TTC549 (cell line): ENCODE measurements around the gene LSM14B.

Experiments
- FAIRE-seq: peaks from 2 replicates; lab custom pipeline; 2012; peaks lifted over from hg19 to GRCh38; lab: Jason Lieb, UNC

Gene LSM14B

DNA sequence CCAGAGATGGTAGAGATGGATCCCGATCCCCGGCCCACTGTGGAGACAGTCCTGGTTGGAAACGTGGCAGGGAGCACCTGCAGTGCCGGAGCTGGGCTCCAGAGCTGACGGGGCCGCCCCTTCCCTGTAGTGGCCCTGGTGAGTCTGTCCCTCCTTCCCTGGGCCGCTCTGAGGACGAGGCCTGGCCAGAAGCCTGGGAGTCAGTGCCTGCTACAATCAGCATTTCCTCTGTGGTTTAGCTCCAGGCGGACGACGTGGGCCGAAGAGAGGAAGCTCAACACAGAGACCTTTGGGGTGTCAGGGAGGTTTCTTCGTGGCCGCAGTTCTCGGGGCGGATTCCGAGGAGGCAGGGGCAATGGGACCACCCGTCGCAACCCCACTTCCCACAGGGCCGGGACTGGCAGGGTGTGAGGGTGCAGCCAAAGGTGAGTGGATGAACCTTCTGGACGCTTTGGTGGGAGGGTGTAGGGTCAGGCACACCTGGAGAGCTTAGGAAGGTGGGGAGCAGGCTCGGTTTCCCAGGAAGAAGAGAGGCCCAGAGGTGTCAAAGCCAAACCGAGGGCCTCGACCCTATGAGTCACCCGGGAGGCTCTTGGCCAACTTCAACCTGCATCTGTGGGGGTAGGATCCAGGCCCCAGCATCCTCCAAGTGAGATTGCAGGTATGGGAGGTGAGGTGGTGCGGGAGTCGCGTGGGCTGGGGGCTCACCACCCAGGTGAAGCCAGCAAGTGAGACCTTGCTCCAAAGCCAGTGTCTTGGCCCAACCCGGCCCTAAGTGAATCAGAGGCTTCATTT lies 11.0 kb downstream of the LSM14B start:
- FAIRE-seq: no peak

DNA sequence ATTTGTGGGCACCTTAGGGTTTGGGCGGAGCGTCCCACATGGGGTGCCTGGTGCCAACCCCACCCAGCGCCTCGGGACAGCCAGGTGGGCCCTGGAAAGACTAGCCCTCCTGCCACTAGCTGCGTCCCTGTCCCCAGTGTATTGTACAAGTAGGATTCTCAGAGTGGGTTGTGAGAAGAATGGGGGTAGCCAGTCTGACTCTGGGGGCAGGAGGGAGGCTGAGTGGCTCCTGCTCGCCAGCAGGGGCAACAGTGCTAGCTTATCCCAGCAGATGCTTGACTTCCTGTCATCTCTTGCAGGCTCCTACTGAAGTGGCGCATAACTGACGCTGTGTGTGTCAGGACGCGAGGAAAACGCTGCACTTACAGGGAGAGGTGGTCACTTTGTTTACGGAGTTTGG lies 11.6 kb downstream of the LSM14B start:
- no peak for FAIRE-seq

DNA sequence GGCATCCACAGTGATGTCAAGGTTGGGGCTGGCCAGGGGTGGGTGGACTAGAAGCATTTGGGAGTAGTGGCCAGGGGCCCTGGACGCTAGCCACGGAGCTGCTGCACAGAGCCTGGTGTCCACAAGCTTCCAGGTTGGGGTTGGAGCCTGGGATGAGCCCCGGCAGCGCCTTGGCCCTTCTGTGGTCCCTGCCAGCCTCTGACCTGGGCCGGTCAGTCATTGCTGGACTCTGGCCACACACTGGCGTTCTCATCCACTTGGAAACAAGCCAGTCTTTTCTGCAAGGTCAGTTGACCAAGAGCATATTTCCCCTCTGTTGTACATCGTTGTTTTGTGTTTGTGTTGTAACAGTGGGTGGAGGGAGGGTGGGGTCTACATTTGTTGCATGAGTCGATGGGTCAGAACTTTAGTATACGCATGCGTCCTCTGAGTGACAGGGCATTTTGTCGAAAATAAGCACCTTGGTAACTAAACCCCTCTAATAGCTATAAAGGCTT lies 12.5 kb downstream of the LSM14B start:
- FAIRE-seq: no peak

DNA sequence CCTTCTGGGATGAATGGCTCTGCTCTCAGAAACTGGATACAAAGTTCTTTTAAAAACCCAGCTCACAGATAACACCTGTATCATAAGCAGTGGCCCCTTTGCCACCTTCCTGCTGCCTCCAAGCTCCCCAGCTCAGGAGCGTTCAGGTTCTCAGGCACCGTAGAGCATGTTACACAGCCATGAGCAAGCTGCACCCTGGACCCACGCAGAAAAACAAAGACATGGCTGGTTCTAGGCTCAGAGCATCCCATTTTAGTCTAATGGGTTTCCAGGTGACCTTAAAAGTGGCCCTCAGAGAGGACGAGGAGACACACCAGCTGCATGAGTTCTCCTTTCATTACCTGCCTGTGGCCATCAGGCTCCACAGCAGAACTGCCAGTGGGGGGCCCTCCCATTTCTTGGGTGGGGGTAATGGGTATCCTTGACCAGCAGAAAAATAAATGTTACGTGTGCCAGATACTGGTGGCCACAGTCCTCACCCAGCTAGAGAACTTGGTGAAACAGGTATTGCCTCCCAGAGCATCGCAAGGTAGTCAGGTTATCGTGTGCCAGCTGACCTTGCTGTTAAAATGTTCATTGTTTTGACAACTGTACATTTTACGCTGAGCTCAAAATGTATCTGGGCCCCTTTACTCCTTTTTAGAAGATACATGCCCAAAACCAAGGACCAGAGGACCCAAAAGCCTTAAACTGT lies 13.4 kb downstream of the LSM14B start:
- no peak for FAIRE-seq

- no peak for FAIRE-seq
These were observed 14.2 kb downstream of the LSM14B start for GRCh38 chr20:62136283-62137091.

DNA sequence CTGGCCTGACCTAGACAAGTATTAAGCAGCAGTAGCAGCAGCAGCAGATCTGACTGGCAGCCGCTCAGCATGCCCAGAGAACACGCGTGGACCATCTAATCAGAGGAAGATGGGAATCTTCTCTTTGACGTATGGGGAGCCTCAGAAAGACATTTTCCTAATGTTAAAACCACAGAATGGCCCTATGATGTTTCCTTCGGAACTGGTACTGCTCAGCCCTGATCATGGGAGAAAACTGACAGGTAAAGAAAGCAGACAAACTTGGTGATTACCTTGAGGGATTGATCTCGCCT lies 14.8 kb downstream of the LSM14B start:
- FAIRE-seq: no peak

- no peak for FAIRE-seq
These were observed 15.4 kb downstream of the LSM14B start for GRCh38 chr20:62137478-62138203.

DNA sequence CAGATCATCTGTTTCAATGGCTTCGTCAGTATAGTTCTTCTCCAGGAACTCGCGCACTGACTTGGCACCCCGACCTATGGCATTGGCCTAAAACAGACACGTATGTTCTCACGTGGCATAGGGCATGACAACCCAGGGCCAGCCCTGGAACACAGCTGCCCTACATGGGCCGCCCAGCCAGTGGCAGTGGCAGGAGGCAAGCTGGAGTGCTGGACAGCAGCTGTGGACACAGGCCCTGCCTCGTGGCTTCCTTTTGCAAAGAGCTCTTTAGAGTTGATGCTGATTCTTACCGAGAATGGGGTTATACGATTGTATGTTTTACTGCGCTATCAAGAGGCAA lies 15.9 kb downstream of the LSM14B start:
- FAIRE-seq: no peak

DNA sequence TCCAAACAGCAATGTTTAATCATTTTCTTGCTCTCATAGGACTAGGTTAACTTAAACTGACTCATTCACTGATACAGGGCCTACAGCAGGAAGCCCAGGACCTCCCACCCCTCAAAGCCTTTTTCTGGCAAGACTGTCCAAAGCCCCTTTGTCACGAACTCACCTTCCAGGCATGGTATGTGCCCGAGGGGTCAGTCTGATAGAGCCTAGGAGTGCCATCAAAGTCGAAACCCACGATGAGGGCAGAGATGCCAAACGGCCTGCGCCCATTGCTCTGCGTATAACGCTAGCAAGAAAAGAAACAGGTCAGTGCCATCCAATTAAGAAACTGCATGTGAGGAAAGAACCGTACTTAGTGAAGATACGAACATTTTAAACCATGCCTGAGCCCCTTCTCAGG lies 16.6 kb downstream of the LSM14B start:
- no peak for FAIRE-seq

GRCh38 chr20:62139636-62140035 lies 17.4 kb downstream of the LSM14B start:
- FAIRE-seq: no peak

DNA sequence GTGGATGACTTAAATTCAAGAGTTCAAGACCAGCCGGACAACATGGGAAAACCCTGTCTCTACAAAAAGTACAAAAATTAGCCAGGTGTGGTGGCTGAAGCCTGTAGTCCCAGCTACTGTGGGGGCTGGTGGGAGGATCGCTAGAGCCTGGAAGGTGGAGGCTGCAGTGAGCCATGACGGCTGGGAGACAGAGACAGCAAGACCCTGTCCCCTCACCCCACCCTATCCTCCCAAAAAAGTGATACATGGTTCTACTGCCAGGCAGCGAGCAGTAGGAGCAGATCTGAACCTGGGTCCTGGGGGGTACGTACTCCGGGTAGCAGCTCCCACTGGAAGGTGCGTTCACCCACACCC lies 18.7 kb downstream of the LSM14B start:
- FAIRE-seq: no peak

- FAIRE-seq: no peak
These were observed 19.3 kb downstream of the LSM14B start for GRCh38 chr20:62141397-62142251.

- FAIRE-seq: no peak
These were observed 20.2 kb downstream of the LSM14B start for GRCh38 chr20:62142252-62143080.

GRCh38 chr20:62143081-62143956 lies 21.0 kb downstream of the LSM14B start, which contains the start of the genes PSMA7 and SS18L1:
PSMA7 (minus strand) TSS chr20:62143394; CDS start chr20:62143303, 91 bp downstream.
SS18L1 (plus strand) TSS chr20:62143769; CDS start chr20:62143821, 52 bp downstream.
- FAIRE-seq: no peak

DNA sequence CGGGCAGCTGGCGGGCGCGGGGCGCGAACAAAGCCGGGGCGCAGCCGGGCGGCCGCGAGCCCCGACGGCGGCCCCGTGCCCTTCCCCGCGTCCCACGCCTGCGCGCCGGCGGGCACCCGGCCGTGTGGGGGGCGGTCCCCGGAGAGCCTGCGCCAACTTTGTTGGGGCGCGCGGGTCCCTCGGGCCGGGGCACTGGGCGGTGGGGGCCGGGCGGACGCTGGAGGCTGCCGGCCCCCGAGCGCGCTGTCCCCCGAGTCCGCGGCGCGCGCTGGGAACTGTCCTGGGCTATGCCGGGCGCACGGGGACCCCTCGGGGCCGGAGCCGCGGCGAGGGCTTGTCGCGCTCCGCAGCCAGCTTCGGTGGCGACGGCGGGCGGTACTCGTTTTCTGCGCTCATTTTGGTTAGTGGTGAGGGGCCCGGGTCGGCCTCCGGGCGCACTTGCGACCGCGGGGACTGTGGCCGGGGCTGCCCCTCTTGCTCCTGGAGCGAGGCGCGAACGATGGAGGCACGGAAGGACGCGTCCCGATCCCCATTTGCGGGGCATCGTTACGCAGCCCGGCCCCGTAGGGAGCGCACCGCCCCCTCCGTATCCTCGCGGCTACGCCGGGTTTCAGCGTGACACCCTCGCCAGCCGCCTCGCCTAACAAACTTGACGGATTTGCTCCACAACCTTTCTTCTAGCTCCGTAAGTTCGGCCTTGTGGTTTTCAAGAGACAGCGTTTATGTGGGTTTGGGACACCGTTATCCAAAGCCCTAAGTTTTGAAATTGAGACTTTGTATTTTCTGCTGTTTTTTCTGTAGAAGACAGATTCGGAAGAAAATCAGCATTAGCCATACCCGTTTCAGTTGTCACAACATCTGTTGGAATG lies 21.9 kb downstream of the LSM14B start:
- no peak for FAIRE-seq

DNA sequence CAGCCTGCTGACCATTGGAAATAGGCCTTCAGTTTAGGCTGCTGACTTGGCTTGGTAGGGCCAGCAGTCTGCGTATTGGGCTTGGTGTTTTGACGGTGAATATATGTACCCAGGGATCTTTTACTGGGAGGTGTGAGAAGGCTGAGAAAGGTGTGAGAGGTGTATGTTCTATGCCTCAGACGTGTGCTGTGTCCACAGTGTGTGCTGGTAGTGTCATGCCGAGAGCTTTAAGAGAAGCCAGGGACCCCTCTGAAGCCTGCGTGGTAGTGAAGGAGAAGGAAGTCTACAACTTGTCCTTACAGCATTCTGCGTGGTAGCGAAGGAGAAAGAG lies 23.4 kb downstream of the LSM14B start:
- FAIRE-seq: no peak

DNA sequence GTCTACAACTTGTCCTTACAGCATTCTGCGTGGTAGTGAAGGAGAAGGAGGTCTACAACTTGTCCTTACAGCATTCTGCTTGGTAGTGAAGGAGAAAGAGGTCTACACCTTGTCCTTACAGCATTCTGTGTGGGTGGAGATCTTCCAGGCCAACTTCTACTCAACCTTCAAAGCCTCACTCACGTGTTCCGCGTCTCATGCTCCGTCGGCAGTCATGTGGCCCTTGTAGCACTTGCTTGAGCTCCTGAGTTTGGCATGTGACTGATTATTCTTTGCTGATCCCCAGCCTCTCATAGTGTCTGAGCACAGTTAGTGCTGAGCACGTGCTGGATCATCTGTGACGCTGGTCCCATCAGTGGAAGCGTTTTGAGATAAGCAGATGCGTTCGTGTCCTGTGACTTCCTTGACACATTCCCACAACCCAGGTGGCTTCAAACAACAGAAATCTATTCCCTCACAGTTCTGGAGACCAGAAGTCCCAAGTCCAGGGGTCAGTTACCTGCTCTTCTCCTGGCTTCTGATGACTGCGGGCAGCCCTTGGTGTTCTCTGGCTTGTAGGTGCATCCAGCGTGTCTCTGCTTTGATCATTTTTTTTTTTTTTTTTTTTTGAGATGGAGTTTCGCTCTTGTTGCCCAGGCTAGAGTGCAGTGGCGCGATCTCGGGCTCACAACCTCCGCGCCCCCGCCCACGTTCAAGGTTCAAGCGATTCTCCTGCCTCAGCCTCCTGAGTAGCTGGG lies 23.9 kb downstream of the LSM14B start:
- no peak for FAIRE-seq

GRCh38 chr20:62147125-62147524 lies 24.9 kb downstream of the LSM14B start:
- FAIRE-seq: no peak
